HepG2 (cell line): ENCODE measurements around the gene RAC2. TPM values are rescaled to one million over a fixed set of nuclear protein-coding genes. Genes with fewer than 3 reads are reported as not detected.

Source experiments
- CSRNP1 ChIP-seq: sonication (generic); formaldehyde crosslinking; IDR thresholded peaks from 2 replicates; pipeline ENCODE4 v1.8.1; 2023; ENCODE audit warnings: mild to moderate bottlenecking, missing genetic modification reagents
- ERF ChIP-seq: IDR thresholded peaks from 2 replicates; pipeline ENCODE4 v1.6.1; 2018; ENCODE audit warnings: missing biosample characterization, missing genetic modification reagents
- GATA4 ChIP-seq: sonication (generic); IDR thresholded peaks from 2 replicates; pipeline ENCODE4 v1.6.1; 2016; ENCODE audit warnings: antibody characterized with exemption, low read depth, borderline replicate concordance
- GMEB1 ChIP-seq: sonication (generic); formaldehyde crosslinking; IDR thresholded peaks from 2 replicates; pipeline ENCODE4 v1.5.1; 2020; ENCODE audit warnings: missing genetic modification reagents, mild to moderate bottlenecking, borderline replicate concordance
- HNF1B ChIP-seq: sonication (generic); formaldehyde crosslinking; IDR thresholded peaks from 2 replicates; pipeline ENCODE4 v1.5.1; 2020; ENCODE audit warnings: mild to moderate bottlenecking, moderate library complexity, missing genetic modification reagents
- HNF4A ChIP-seq: sonication (generic); formaldehyde crosslinking; IDR thresholded peaks from 2 replicates; pipeline ENCODE4 v1.4.0; 2020; ENCODE audit warnings: missing genetic modification reagents
- IKZF1 ChIP-seq: fragments of 450-650 bp; IDR thresholded peaks from 2 replicates; pipeline ENCODE4 v1.7.1; 2016
- NFKBIZ ChIP-seq: IDR thresholded peaks from 2 replicates; pipeline ENCODE4 v1.6.1; 2018; ENCODE audit warnings: missing genetic modification reagents, missing compliant biosample characterization
- RBAK ChIP-seq: sonication (generic); formaldehyde crosslinking; IDR thresholded peaks from 2 replicates; pipeline ENCODE4 v1.5.1; 2020; ENCODE audit warnings: mild to moderate bottlenecking, missing genetic modification reagents
- ZBTB2 ChIP-seq: sonication (generic); formaldehyde crosslinking; IDR thresholded peaks from 2 replicates; pipeline ENCODE4 v1.8.0; 2022; ENCODE audit warnings: low read depth, missing genetic modification reagents
- ZBTB8A ChIP-seq: sonication (generic); formaldehyde crosslinking; IDR thresholded peaks from 2 replicates; pipeline ENCODE4 v1.4.0; 2020; ENCODE audit warnings: mild to moderate bottlenecking, low read depth, missing genetic modification reagents, borderline replicate concordance
- ZNF577 ChIP-seq: sonication (generic); formaldehyde crosslinking; IDR thresholded peaks from 2 replicates; pipeline ENCODE4 v1.4.0; 2020; ENCODE audit warnings: mild to moderate bottlenecking, low read depth, missing genetic modification reagents, borderline replicate concordance
- ZNF678 ChIP-seq: sonication (generic); formaldehyde crosslinking; IDR thresholded peaks from 2 replicates; pipeline ENCODE4 v1.4.0; 2020; ENCODE audit warnings: mild to moderate bottlenecking, missing genetic modification reagents
- ZNF703 ChIP-seq: sonication (generic); formaldehyde crosslinking; IDR thresholded peaks from 2 replicates; pipeline ENCODE4 v1.5.1; 2020; ENCODE audit warnings: missing genetic modification reagents, mild to moderate bottlenecking, moderate library complexity, borderline replicate concordance
- ZNF710 ChIP-seq: sonication (generic); formaldehyde crosslinking; IDR thresholded peaks from 2 replicates; pipeline ENCODE4 v1.5.0; 2020; ENCODE audit warnings: mild to moderate bottlenecking, missing genetic modification reagents, borderline replicate concordance
- ZNF770 ChIP-seq: sonication (generic); formaldehyde crosslinking; IDR thresholded peaks from 2 replicates; pipeline ENCODE4 v1.5.0; 2020; ENCODE audit warnings: mild to moderate bottlenecking, missing genetic modification reagents
- ZNF790 ChIP-seq: sonication (generic); formaldehyde crosslinking; IDR thresholded peaks from 2 replicates; pipeline ENCODE4 v1.8.0; 2022; ENCODE audit warnings: missing genetic modification reagents, mild to moderate bottlenecking, borderline replicate concordance
- ZSCAN22 ChIP-seq: sonication (generic); formaldehyde crosslinking; IDR thresholded peaks from 2 replicates; pipeline ENCODE4 v1.4.0; 2020; ENCODE audit warnings: mild to moderate bottlenecking, missing genetic modification reagents
- polyA plus RNA-seq, 8 experiments: library from polyadenylated mRNA; depleted of rRNA in 3 of 8; stranded (reverse) in 7 of 8; unstranded in 1 of 8; fragments of >200 nt; fragmentation: Illumina TruSeq in 4 of 8; extraction: Trizol in 4 of 8; gene quantifications; 2 replicates each; pipeline versions ENCODE4 v1.2.1 to v1.2.3, GENCODE V29; 2011 to 2016; ENCODE audit warnings: low read depth in 4 of 8, missing spikeins in 1 of 8, mixed read lengths in 1 of 8; ENCODE audit not compliant: insufficient read depth in 1 of 8
- total RNA-seq, 5 experiments: library from RNA; depleted of rRNA; stranded (reverse); fragments of >200 nt; fragmentation: Illumina TruSeq; extraction: Trizol; gene quantifications; 2 replicates each; pipeline ENCODE4 v1.2.3, GENCODE V29; 2016; ENCODE audit warnings: low read depth in 1 of 5

The RAC2 gene
- total and polyA plus RNA-seq, 2 of the 13 experiments (the other 11 are each of a cell fraction or from before 2014, with no cell fraction given): 0.73 TPM; not detected in 1

GRCh38 chr22:37199103-37199759 lies 44.8 kb downstream of the RAC2 start (continued):
- TF ChIP-seq ZNF678 (CRISPR knock-in tag) (peak; percentile 80), NFKBIZ (CRISPR knock-in tag) (no peak), HNF4A (no peak), ZNF710 (CRISPR knock-in tag) (no peak), HNF1B (no peak; the same call in none of the 2 replicates), ZNF790 (CRISPR knock-in tag) (no peak), ZBTB2 (no peak; the same call in 1 of the 2 replicates), ZSCAN22 (CRISPR knock-in tag) (0 out of 2 replicates have a peak, but pooled peaks have one; percentile 54), ZBTB8A (CRISPR knock-in tag) (no peak), ZNF577 (CRISPR knock-in tag) (0 out of 2 replicates have a peak, but pooled peaks have one; percentile 55), RBAK (CRISPR knock-in tag) (no peak), ZNF770 (0 out of 2 replicates have a peak, but pooled peaks have one; percentile 28), CSRNP1 (CRISPR knock-in tag) (no peak; the same call in 1 of the 2 replicates), ZNF703 (no peak; the same call in 1 of the 2 replicates), GMEB1 (peak; percentile 80), GATA4 (0 out of 2 replicates have a peak, but pooled peaks have one; percentile 72), IKZF1 (no peak), ERF (peak; percentile 35; the same call in 1 of the 2 replicates)
